Measurements from ENCODE around the gene SCGB1C2.
A peak's percentile ranks its signal among the peaks of the same experiment; 100 is the strongest.
"Not testable (repeated sequence)": the region's sequence is repeated elsewhere in the genome, so short reads cannot be mapped to it uniquely, and the experiment has no call there.

SCGB1C2 gene

GRCh38 chr17:156094-156621 lies 18.8 kb downstream of the SCGB1C2 start:
- Mint-ChIP-seq H3K27me3 (ENCODE audit: low read depth) (no peaks in the 10 kb centered on the region), H3K4me3 (no peak overlapping the region), H3K36me3 (ENCODE audit: low read depth) (no peaks in the 10 kb centered on the region), H3K4me1 (ENCODE audit: low read depth) (no peaks in the 10 kb centered on the region), H3K9me3 (no peaks in the 10 kb centered on the region), H3K27ac (no peak overlapping the region)

- no peak overlapping the region for H3K27ac Mint-ChIP-seq
- H3K9me3 Mint-ChIP-seq: no peaks in the 10 kb centered on the region
- H3K4me1 Mint-ChIP-seq (ENCODE audit: low read depth): no peaks in the 10 kb centered on the region
- no peaks in the 10 kb centered on the region for H3K27me3 Mint-ChIP-seq (ENCODE audit: low read depth)
- no peaks in the 10 kb centered on the region for H3K36me3 Mint-ChIP-seq (ENCODE audit: low read depth)
- H3K4me3 Mint-ChIP-seq: no peak overlapping the region
Measured at GRCh38 chr17:156946-157345, 19.6 kb downstream of the SCGB1C2 start.

GRCh38 chr17:157901-158300 lies 20.5 kb downstream of the SCGB1C2 start:
- H3K4me1 Mint-ChIP-seq (ENCODE audit: low read depth): no peaks in the 10 kb centered on the region
- no peaks in the 10 kb centered on the region for H3K9me3 Mint-ChIP-seq
- H3K27ac Mint-ChIP-seq: no peak overlapping the region
- H3K36me3 Mint-ChIP-seq (ENCODE audit: low read depth): no peaks in the 10 kb centered on the region
- no peaks in the 10 kb centered on the region for H3K27me3 Mint-ChIP-seq (ENCODE audit: low read depth)
- H3K4me3 Mint-ChIP-seq: no peak overlapping the region

GRCh38 chr17:158379-158778 lies 21.0 kb downstream of the SCGB1C2 start:
- H3K4me3 Mint-ChIP-seq: no peak overlapping the region
- no peaks in the 10 kb centered on the region for H3K4me1 Mint-ChIP-seq (ENCODE audit: low read depth)
- H3K36me3 Mint-ChIP-seq (ENCODE audit: low read depth): no peaks in the 10 kb centered on the region
- H3K9me3 Mint-ChIP-seq: no peaks in the 10 kb centered on the region
- H3K27ac Mint-ChIP-seq: no peak overlapping the region
- H3K27me3 Mint-ChIP-seq (ENCODE audit: low read depth): no peaks in the 10 kb centered on the region

GRCh38 chr17:159609-160008 lies 22.2 kb downstream of the SCGB1C2 start:
- H3K27me3 Mint-ChIP-seq (ENCODE audit: low read depth): no peaks in the 10 kb centered on the region
- H3K36me3 Mint-ChIP-seq (ENCODE audit: low read depth): no peaks in the 10 kb centered on the region
- H3K4me3 Mint-ChIP-seq: no peak overlapping the region
- H3K9me3 Mint-ChIP-seq: no peaks in the 10 kb centered on the region
- H3K4me1 Mint-ChIP-seq (ENCODE audit: low read depth): peaks cover 1% of the 10 kb centered on the region
- H3K27ac Mint-ChIP-seq: no peak overlapping the region

- no peaks in the 10 kb centered on the region for H3K36me3 Mint-ChIP-seq (ENCODE audit: low read depth)
- no peaks in the 10 kb centered on the region for H3K9me3 Mint-ChIP-seq
- H3K4me1 Mint-ChIP-seq (ENCODE audit: low read depth): peaks cover 1% of the 10 kb centered on the region
- no peak overlapping the region for H3K4me3 Mint-ChIP-seq
- no peak overlapping the region for H3K27ac Mint-ChIP-seq
- H3K27me3 Mint-ChIP-seq (ENCODE audit: low read depth): no peaks in the 10 kb centered on the region
Measured at GRCh38 chr17:160336-160735, 23.0 kb downstream of the SCGB1C2 start.

- no peaks in the 10 kb centered on the region for H3K36me3 Mint-ChIP-seq (ENCODE audit: low read depth)
Measured at GRCh38 chr17:161481-161880, 24.1 kb downstream of the SCGB1C2 start.

GRCh38 chr17:162689-163088 lies 25.3 kb downstream of the SCGB1C2 start:
- no peaks in the 10 kb centered on the region for H3K36me3 Mint-ChIP-seq (ENCODE audit: low read depth)
- H3K4me3 Mint-ChIP-seq: no peak overlapping the region
- peaks cover 1% of the 10 kb centered on the region for H3K4me1 Mint-ChIP-seq (ENCODE audit: low read depth)
- H3K9me3 Mint-ChIP-seq: no peaks in the 10 kb centered on the region
- H3K27me3 Mint-ChIP-seq (ENCODE audit: low read depth): no peaks in the 10 kb centered on the region
- no peak overlapping the region for H3K27ac Mint-ChIP-seq

More at GRCh38 chr17:161481-161880, 24.1 kb downstream of the SCGB1C2 start:
- H3K4me1 Mint-ChIP-seq (ENCODE audit: low read depth): peaks cover 1% of the 10 kb centered on the region
- H3K9me3 Mint-ChIP-seq: no peaks in the 10 kb centered on the region
- no peaks in the 10 kb centered on the region for H3K27me3 Mint-ChIP-seq (ENCODE audit: low read depth)
- no peak overlapping the region for H3K4me3 Mint-ChIP-seq
- H3K27ac Mint-ChIP-seq: no peak overlapping the region

GRCh38 chr17:163514-164098 lies 26.2 kb downstream of the SCGB1C2 start:
- H3K27me3 Mint-ChIP-seq (ENCODE audit: low read depth): no peaks in the 10 kb centered on the region
- no peaks in the 10 kb centered on the region for H3K36me3 Mint-ChIP-seq (ENCODE audit: low read depth)
- H3K9me3 Mint-ChIP-seq: no peaks in the 10 kb centered on the region
- H3K27ac Mint-ChIP-seq: no peak overlapping the region
- no peak overlapping the region for H3K4me3 Mint-ChIP-seq
- peaks cover 1% of the 10 kb centered on the region for H3K4me1 Mint-ChIP-seq (ENCODE audit: low read depth)

GRCh38 chr17:164303-165235 lies 27.2 kb downstream of the SCGB1C2 start:
- Mint-ChIP-seq H3K4me3 (no peak overlapping the region), H3K27me3 (ENCODE audit: low read depth) (no peaks in the 10 kb centered on the region), H3K36me3 (ENCODE audit: low read depth) (no peaks in the 10 kb centered on the region), H3K27ac (no peak overlapping the region), H3K4me1 (ENCODE audit: low read depth) (peaks cover 6% of the 10 kb centered on the region), H3K9me3 (no peaks in the 10 kb centered on the region)

- H3K27me3 Mint-ChIP-seq (ENCODE audit: low read depth): no peaks in the 10 kb centered on the region
- no peak overlapping the region for H3K4me3 Mint-ChIP-seq
- H3K4me1 Mint-ChIP-seq (ENCODE audit: low read depth): peaks cover 6% of the 10 kb centered on the region
- no peaks in the 10 kb centered on the region for H3K9me3 Mint-ChIP-seq
- no peaks in the 10 kb centered on the region for H3K36me3 Mint-ChIP-seq (ENCODE audit: low read depth)
- H3K27ac Mint-ChIP-seq: no peak overlapping the region
Measured at GRCh38 chr17:165939-166338, 28.6 kb downstream of the SCGB1C2 start.

- H3K27ac Mint-ChIP-seq: peak overlapping the region; percentile 22
- not testable (repeated sequence) for H3K4me1 Mint-ChIP-seq (ENCODE audit: low read depth); H3K4me3 Mint-ChIP-seq; H3K36me3 Mint-ChIP-seq (ENCODE audit: low read depth); H3K27me3 Mint-ChIP-seq (ENCODE audit: low read depth); H3K9me3 Mint-ChIP-seq
Measured at GRCh38 chr17:168614-169013, 31.2 kb downstream of the SCGB1C2 start.

GRCh38 chr17:170130-170670 lies 32.8 kb downstream of the SCGB1C2 start:
- Mint-ChIP-seq H3K36me3 (ENCODE audit: low read depth) (no peaks in the 10 kb centered on the region), H3K4me1 (ENCODE audit: low read depth) (peaks cover 5% of the 10 kb centered on the region), H3K27ac (no peak overlapping the region), H3K4me3 (no peak overlapping the region), H3K27me3 (ENCODE audit: low read depth) (no peaks in the 10 kb centered on the region), H3K9me3 (no peaks in the 10 kb centered on the region)

GRCh38 chr17:171871-172270 lies 34.5 kb downstream of the SCGB1C2 start:
- Mint-ChIP-seq H3K4me1 (ENCODE audit: low read depth) (peaks cover 5% of the 10 kb centered on the region), H3K36me3 (ENCODE audit: low read depth) (no peaks in the 10 kb centered on the region), H3K4me3 (no peak overlapping the region), H3K9me3 (no peaks in the 10 kb centered on the region), H3K27ac (no peak overlapping the region), H3K27me3 (ENCODE audit: low read depth) (no peaks in the 10 kb centered on the region)

GRCh38 chr17:172401-172800 lies 35.0 kb downstream of the SCGB1C2 start:
- Mint-ChIP-seq H3K4me3 (no peak overlapping the region), H3K9me3 (no peaks in the 10 kb centered on the region), H3K27ac (no peak overlapping the region), H3K4me1 (ENCODE audit: low read depth) (peaks cover 5% of the 10 kb centered on the region), H3K36me3 (ENCODE audit: low read depth) (no peaks in the 10 kb centered on the region), H3K27me3 (ENCODE audit: low read depth) (peaks cover 3% of the 10 kb centered on the region)
